Measurements from ENCODE around the gene TESPA1. TPM values are rescaled to one million over a fixed set of nuclear protein-coding genes. Genes with fewer than 3 reads are reported as not detected.

TESPA1 gene
- total RNA-seq, 1 donor = not detected

- no peak for TF ChIP-seq CTCF (IDR thresholded peaks at IDR 0.05; ENCODE audit: insufficient read depth, low read length)
- no peak overlapping the region for H3K4me3 ChIP-seq (ENCODE audit: low read depth, low read length)
- no peak for DNase-seq (ENCODE audit: low read depth)
Measured at GRCh38 chr12:54937929-54938328, 46.6 kb downstream of the TESPA1 start.

- TF ChIP-seq CTCF (IDR thresholded peaks at IDR 0.05; ENCODE audit: insufficient read depth, low read length) = no peak
- no peak overlapping the region for H3K4me3 ChIP-seq (ENCODE audit: low read depth, low read length)
- no peak for DNase-seq (ENCODE audit: low read depth)
Measured at GRCh38 chr12:54937376-54937775, 47.2 kb downstream of the TESPA1 start.

- H3K4me3 ChIP-seq (ENCODE audit: low read depth, low read length) = no peak overlapping the region
- TF ChIP-seq CTCF (IDR thresholded peaks at IDR 0.05; ENCODE audit: insufficient read depth, low read length) = no peak
- no peak for DNase-seq (ENCODE audit: low read depth)
Measured at GRCh38 chr12:54936736-54937135, 47.8 kb downstream of the TESPA1 start.

GRCh38 chr12:54935235-54935951 lies 49.2 kb downstream of the TESPA1 start:
- TF ChIP-seq CTCF (IDR thresholded peaks at IDR 0.05; ENCODE audit: insufficient read depth, low read length) = no peak
- H3K4me3 ChIP-seq (ENCODE audit: low read depth, low read length) = no peak overlapping the region
- peak; percentile 87 for DNase-seq (ENCODE audit: low read depth)

GRCh38 chr12:54934419-54934818 lies 50.1 kb downstream of the TESPA1 start:
- no peak for TF ChIP-seq CTCF (IDR thresholded peaks at IDR 0.05; ENCODE audit: insufficient read depth, low read length)
- no peak overlapping the region for H3K4me3 ChIP-seq (ENCODE audit: low read depth, low read length)
- no peak for DNase-seq (ENCODE audit: low read depth)

- H3K4me3 ChIP-seq (ENCODE audit: low read depth, low read length) = no peak overlapping the region
- DNase-seq (ENCODE audit: low read depth) = peak; percentile 44
- no peak for TF ChIP-seq CTCF (IDR thresholded peaks at IDR 0.05; ENCODE audit: insufficient read depth, low read length)
Measured at GRCh38 chr12:54933376-54933775, 51.2 kb downstream of the TESPA1 start.

GRCh38 chr12:54932691-54933090 lies 51.9 kb downstream of the TESPA1 start:
- H3K4me3 ChIP-seq (ENCODE audit: low read depth, low read length) = no peak overlapping the region
- no peak for TF ChIP-seq CTCF (IDR thresholded peaks at IDR 0.05; ENCODE audit: insufficient read depth, low read length)
- peak; percentile 21 for DNase-seq (ENCODE audit: low read depth)
